GM18498 (cell line): ENCODE data around the gene LDB3.
"Not testable (repeated sequence)": the region's sequence is repeated elsewhere in the genome, so short reads cannot be mapped to it uniquely, and the experiment has no call there.

Experiments
- ATAC-seq: cut with Tn5 transposase; IDR thresholded peaks from one replicate; pipeline ENCODE4 v1.9.1; 2021; ENCODE audit warnings: mild to moderate bottlenecking, moderate library complexity; ENCODE audit not compliant: unreplicated experiment

LDB3 gene, protein sequence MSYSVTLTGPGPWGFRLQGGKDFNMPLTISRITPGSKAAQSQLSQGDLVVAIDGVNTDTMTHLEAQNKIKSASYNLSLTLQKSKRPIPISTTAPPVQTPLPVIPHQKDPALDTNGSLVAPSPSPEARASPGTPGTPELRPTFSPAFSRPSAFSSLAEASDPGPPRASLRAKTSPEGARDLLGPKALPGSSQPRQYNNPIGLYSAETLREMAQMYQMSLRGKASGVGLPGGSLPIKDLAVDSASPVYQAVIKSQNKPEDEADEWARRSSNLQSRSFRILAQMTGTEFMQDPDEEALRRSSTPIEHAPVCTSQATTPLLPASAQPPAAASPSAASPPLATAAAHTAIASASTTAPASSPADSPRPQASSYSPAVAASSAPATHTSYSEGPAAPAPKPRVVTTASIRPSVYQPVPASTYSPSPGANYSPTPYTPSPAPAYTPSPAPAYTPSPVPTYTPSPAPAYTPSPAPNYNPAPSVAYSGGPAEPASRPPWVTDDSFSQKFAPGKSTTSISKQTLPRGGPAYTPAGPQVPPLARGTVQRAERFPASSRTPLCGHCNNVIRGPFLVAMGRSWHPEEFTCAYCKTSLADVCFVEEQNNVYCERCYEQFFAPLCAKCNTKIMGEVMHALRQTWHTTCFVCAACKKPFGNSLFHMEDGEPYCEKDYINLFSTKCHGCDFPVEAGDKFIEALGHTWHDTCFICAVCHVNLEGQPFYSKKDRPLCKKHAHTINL

DNA sequence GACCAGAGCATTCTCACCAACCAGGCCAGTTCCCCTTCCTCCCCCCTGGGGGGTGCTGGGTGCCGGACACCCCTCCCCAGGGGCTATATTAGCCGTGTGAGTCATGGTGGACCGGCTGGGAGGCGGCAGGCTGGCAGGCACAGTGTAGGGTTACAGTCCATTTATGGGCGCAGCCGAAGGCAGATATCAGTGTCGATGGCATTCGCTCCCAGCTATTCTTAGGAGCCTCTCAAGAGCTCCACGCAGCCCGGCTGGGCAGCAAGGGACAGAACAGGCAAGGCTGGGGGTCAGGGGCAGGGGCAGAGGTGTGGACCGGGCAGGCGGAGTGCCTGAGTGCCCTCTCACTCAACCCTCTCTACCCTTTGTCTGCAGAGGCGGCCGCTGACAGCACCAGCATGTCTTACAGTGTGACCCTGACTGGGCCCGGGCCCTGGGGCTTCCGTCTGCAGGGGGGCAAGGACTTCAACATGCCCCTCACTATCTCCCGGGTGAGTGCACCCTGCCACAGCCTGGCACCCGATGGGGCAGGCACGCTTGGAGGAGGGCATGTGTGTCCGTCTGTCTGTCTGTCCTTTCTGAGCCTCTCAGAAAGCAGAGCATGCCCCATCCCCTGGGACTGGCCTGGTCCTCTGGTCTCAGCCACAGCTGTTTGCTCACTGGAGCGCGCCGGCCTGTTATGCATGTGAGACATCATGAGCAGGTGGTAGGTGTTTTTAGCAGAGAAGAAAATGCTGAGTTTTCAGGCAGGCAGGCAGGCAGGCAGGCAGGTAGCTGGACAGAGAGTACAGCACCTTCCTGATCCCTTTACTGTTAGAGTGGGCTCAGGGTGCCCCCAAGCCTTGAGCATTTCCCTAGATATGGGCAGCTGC, at the start of gene LDB3:
LDB3 (plus strand) TSS at position 215 of the 869 bp plus-strand sequence; CDS start at position 396, 181 bp downstream.
- peak; percentile 70 for ATAC-seq

DNA sequence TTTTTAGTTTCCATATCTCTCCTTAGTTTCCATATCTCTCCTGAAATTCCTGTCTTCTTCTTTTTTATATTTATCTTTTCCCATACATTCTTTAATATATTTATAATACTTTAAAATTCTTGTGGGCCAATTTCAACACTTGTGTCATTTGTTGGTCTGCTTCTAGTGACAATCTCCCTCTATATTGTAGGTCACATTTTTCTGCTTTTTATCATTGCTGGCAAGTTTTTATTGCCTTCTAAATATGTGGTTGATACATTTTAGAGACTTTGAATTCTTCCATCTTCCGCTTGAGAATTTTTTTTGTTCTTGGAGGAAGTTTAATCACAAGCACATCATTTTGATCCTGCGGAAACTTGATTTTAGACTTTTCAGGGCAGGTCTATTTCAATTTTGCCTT, 40.0 kb upstream of the LDB3 start:
- ATAC-seq: no peak

DNA sequence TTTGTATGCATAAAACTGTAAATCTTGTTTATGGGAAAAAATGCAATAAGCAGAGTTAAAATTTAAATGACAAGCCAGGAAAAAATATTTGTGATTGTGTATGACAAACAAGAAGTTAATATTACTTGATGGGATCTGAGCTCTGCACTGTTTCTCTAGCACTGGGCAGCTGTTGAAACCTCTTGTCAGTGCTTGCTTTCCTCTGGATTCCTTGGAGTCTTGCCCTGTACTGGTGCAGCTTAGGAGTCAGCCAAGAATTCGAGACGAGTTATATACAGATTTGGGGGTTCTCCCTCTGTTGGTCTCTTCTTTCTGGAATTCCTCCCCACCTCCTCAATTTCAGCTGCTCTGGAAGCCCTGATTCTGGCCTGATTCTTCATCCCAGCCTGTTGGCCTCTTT, 38.2 kb upstream of the LDB3 start:
- no peak for ATAC-seq

DNA sequence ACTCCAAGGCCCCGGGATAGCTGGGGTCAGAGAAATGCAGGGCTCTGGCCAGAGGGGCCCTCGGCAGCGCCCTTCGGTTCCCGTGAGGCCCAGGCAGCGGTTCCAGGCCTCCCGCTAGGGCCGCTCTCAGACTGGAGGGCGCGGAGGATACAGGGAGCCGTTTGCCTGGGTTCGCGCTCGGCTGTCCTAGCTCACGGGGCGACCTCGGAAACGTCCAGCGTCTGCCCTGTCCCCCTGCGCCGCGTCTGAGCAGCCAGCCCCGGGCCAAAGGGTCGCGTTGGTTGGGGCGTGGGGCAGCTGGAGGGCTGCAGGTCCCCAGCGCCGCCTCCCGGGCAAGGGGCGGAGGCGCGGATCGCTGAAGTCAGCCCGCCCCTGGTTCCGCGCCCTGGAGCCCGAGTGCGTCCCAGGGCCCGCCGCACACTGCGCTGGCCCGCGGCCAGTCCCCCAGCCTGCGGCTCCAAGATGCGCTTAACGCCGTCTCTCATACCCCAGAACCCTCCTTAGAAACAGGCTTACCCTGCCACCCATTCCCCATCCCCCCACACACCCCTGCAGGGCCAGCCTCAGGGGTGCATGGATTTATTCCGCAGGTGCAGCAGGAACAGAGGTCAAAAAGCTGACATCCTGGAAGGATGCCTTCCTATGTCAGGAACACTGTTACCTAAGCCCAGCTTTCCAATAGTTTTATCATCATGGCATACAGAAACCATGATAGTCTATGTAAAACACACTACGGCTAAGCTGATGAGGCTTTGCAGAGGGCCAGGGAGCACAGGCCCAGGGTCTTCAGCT, 36.1 kb upstream of the LDB3 start:
- no peak for ATAC-seq

DNA sequence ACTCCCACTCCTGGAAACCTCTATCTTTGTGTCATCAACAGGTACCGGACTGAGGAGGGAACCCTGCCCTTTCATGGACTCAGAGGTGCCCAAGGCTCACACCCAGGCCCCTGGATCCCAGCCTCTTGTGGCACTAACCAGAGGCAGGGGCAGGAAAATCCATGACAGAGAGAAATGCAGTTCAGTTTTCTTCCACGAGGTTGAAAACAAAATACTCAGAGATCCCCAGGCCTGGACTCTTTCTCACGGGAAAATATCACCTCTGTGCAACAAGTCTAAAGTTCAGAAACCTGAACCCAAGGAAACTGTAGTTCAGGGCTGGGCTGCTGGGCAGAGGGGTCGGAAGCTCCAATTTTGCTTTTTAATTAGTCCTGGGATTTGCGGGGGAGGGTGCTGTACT, 35.4 kb upstream of the LDB3 start:
- no peak for ATAC-seq

DNA sequence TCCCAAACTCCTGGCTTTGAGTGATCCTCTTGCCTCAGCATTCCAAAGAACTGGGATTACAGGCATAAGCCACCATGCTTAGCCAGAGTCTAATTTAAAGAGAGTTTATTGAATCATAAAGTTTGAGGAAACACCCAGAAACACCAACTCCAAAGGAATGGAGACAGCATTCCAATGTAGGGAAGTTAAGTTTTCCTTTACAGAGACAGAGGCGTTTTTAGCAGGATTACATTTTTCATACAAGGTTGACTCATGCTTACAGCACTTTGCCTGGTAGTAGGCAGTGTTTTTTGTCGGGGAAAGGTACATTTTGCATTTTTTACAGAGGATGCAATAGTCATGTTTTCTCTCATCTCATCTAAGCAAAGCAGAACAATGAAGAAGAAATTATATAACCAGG, 32.9 kb upstream of the LDB3 start:
- no peak for ATAC-seq

DNA sequence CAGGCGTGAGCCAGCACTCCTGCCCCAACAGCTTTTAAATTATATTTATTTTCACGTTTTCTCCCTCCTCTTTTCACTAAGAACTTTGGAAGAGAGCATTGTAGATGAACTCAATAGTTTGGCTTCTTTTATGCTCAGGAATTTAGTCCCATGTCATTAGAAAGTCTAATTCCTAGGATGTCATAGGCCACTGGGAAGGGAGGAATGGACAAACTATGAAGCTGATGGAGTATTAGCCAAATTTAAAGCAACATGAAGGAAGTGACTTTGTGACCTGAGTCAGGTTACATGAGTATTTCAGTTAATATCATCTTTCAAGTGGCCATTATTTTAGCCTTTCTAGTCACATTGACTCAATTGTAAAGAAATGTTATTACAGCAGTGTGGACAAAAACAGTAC, 32.0 kb upstream of the LDB3 start:
- ATAC-seq: no peak

DNA sequence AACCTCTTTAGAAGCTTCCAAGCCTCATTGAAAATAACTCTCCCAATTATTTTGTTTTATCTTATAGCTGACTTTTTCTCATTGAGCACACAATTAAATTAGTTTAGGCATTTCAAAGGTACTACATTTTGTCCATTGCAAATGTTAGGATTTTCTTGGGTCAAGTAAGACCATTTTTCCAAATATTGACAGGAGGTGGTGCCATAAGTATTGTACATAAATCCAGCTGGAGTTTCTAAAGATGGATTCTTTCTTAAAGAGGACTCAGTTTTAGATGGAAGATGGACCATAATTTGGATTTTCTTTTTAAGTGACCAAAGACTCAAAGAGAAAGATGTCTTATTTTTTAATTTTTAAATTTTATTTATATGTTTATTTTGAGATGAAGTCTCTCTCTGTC, 26.3 kb upstream of the LDB3 start:
- no peak for ATAC-seq

DNA sequence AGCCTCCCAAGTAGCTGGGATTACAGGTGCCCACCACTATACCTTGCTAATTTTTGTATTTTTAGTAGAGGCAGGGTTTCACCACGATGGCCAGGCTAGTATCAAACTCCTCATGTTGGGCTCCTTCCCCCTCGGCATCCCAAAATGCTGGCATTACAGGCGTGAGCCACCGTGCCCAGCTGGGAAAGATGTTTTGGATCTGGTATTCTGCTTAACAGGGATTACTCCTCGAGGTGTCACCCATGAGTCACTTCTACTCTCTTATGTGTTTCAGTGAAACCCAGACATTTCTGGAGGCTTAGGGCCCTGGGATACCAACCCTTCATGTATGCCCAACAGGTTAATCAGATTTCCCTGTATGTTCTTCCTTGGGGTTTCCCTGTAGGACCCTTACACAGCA, 25.8 kb upstream of the LDB3 start:
- ATAC-seq: peak; percentile 21

DNA sequence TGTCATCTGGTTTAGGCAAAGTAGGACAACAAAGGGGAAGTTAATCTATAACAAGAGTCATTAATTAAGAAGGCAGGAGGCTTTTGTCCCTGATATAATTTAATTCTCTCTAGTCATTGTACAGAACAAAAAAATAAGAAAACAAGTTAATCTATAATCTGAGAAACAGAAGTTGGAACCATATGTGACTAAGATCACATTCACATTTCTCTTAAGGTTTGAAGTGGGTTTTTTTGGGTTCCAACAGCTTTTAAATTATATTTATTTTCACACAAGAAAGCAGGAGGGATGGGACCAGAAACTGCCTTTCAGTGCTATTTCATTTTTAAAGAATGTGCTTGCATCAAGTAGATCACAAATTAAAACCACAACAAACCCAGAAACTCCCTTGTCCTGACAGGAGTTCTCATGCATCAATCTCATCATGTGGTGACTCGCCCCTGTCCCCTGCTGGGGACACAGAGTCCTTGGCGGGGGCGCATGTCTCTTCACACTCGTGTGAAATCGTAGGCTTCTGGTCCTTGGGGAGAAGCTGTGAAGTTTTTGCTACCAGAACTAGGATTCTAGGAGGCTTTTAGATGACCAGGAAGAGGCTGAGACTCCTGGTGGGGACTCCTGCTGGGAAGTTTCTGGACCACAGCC, 24.0 kb upstream of the LDB3 start:
- no peak for ATAC-seq

DNA sequence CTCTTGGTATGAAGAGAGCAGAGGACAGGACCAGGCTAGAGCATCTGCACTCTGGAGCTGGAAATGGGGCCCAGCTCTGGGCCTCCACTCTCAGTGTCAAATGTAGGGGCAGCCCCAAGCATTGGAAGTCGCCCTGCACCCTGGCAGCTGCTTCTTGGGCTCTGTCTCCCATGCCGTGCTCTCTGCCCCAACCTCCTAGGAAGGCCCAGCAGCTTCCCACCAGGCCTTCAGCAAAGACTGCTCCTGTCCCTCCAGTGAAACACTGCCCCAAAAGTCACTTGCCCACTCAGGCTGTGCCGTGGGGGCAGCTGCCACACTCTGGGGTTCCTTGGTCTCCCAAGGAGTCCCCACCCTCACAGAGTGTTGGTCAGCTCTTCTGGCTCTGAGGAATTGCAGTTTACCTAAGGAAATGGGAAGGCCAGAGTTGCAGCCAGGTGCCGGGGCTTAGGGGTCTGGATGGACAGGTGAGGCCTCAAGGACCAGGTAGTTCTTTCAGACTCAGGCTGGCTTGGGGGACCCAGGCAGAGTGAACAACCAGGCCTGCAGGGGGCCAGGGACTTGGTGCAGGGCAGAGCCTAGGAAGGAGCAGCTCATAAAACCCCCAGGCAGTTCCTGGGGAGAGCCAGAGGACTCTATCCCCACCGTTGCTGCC, 23.4 kb upstream of the LDB3 start:
- ATAC-seq: no peak

DNA sequence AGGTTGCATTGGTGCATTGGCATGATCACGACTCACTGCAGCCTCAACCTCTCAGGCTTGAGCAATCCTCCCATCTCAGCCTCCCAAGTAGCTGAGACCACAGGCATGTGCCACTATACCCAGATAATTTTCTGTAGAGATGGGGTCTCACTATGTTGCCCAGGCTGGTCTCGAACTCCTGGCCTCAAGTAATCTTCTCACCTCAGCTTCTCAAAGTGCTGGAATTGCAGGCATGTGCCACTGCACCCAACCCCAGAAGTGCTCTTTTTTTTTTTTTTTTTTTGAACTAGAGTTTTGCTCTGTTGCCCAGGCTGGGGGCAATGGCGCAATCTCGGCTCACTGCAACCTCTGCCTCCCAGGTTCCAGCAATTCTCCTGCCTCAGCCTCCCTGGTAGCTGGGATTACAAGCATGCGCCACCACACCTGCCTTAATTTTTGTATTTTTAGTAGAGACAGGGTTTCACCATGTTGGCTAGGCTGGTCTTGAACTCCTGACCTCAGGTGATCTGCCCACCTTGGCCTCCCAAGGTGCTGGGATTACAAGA, 22.6 kb upstream of the LDB3 start:
- ATAC-seq: not testable (repeated sequence)

DNA sequence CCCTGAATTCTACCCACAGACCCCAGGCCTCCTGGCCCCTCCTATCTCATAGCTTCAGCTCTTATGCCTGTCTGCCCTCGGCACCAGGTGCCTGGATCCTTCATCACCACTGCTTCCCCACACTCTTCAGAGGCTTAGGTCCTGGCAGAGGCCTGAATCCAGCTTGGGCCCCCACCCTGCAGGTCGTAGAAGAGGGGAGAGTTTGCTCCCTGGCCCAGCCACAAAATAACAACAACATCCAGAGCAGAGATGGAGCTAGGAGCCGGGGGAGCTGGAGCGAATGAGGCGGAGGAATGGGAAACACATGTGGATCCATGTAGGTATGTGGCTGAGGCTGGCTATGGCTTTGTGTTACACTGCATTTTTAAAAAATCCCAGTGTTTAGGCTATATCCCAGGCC, 21.8 kb upstream of the LDB3 start:
- ATAC-seq: no peak

DNA sequence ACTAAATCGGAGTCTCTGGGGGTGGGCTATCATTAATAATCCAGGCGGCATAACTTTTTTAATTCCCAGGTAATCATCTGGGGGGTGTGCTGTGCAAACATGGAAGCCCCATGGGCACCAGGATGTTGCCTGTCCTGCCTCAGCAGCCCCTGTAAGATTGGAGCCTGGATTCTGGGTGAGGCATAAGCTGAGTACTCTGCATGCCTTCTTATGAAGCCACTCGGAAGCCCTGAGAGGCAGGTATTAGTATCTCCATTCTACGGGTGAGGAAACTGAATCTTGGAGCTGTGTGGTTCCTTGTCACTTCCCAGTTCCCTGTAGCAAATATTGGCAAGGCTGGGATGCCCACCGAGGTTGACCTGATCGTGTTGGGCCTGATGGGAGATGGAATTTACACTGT, 21.4 kb upstream of the LDB3 start:
- ATAC-seq: no peak

DNA sequence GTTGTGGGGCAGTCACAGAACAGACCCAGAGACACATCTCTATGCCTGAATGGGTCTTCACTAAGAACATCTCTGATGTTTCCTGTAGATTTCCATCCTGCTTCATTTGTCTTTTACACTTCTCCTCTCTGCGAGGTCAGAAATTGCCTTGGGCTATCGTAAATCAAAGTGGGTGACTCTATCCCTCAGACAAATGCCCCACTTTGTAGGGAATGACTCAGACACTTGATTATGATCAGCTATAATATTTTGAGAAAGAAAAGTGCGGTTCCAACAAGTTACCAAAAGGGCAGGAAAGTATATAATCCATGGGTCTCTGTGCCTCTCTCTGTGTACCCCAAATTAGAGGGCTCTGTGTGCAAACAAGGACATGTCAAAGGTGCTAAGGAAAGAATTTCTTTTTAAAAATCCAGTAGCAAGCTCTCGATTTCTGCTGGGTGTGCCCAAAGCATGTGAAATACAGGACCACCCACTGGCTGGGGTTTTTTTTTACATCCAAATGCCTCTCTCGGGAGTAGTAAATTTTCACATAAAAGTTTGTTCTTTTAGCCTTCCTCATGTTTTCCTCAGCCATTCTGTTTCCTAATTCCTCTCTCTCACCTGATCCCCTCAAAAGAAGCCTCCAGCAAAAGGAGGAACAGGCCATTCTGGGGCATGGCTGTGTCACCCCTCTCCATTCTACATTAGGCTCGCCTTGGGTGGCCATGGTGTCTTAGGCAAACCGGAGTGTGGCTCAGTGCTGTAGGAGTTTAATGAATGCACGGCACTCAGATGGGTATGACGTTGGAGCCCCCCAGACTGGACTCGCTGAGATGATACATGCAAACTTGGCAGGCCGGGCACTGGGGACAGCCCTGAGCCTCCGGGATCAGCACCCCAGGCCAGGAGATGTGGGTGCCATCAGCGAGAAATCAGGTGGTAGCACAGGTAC, 20.3 kb upstream of the LDB3 start:
- ATAC-seq: no peak

DNA sequence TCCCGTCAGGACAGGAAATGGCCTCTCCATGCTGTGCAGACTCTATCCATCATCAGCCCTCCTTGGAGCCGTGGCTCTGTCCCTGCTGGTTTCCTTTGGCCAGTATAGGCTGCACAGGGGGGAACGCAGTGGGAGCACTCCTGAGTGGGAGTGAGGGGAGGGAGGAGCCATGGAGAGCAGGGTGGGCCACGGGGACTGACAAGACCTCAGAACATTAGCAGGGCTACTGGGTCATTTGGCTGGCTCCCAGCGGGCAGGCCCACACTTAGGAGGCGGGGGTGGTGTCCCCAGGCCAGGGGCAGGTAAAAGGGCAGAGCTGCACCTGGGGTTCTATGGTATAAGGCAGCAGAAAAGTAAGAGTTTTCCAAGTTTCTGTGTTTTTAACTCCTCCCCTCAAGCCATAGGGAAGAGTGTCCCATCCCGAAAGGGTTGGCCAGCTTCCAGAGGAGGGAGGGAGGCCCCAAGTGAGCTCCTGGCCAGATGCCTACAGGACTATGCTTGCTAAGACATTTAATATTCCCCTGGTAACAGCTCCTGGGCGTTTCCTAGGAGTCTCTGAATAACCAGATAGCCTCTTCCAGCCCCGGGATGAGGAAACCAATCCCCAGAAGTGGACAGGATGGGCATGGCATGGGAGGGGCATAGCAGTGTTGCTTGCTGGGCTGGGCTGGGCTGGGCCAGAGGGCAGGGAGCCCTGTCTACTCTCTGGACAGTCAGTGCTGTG, 19.4 kb upstream of the LDB3 start:
- no peak for ATAC-seq

DNA sequence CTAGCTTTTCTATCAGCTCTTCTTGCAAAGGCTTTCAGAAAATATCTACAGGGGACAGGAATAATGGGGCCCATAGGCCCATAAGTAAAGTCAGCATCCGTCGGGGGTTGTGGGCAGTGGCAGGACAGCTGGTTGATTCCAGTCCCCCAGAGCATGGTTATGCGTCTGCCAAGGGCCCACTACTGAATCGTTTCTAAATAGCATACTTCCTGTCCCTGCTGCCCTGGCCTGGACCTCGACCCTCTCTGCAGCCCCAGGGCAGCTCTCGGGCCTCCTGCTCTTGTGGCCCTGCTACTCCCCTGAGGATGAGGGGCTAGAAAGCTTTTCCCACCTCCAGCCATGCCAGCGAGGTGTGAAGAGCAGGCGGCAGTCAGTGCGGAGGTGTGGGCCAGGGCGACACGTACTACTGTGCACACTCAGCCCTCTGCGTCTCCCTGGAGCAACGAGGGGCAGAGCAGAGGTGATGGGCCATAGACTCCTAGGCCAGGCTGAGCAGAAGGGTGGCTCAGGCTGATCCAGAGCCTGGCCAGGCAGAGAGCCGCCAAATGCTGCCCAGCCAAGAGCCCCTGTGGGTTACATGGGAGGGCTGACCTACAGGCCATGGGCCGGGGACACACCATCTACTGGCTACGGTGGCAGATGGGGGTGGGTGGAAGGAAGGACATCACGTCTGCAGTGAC, 18.7 kb upstream of the LDB3 start:
- ATAC-seq: no peak
